Activated naive CD8-positive, alpha-beta T cell treated with anti-CD3 and anti-CD28 coated beads, Interleukin-2, amount 50 U/mL, for 24 hours (primary cell): ENCODE data around the gene SUGP1.

Experiments used
- ATAC-seq: fragments of 150-1000 bp; cut with Tn5 transposase; one replicate; pipeline ENCODE4 v1.10.0; 2021
- DNase-seq: peaks from one replicate; pipeline ENCODE4 v3.0.0; 2021
- H3K27ac Mint-ChIP-seq: one replicate; pipeline ENCODE4 v1.8.0; 2021; ENCODE audit warnings: mild to moderate bottlenecking, mixed read lengths
- H3K27me3 Mint-ChIP-seq: one replicate; pipeline ENCODE4 v1.8.0; 2021; ENCODE audit warnings: mixed read lengths
- H3K36me3 Mint-ChIP-seq: one replicate; pipeline ENCODE4 v1.8.0; 2021; ENCODE audit warnings: low read depth, mixed read lengths
- H3K4me1 Mint-ChIP-seq: one replicate; pipeline ENCODE4 v1.8.0; 2021; ENCODE audit warnings: mixed read lengths
- H3K4me3 Mint-ChIP-seq: one replicate; pipeline ENCODE4 v1.8.0; 2021; ENCODE audit warnings: mild to moderate bottlenecking, moderate library complexity, mixed read lengths
- H3K9me3 Mint-ChIP-seq: one replicate; pipeline ENCODE4 v1.8.0; 2021; ENCODE audit warnings: mixed read lengths

The SUGP1 gene

GRCh38 chr19:19347401-19348110 is 27.2 kb upstream of the SUGP1 start:
- no peak for DNase-seq
- H3K9me3 Mint-ChIP-seq = no peaks in the 10 kb centered on the region
- no peaks in the 10 kb centered on the region for H3K4me1 Mint-ChIP-seq
- H3K27ac Mint-ChIP-seq = peak overlapping the region; percentile 47
- no peaks in the 10 kb centered on the region for H3K27me3 Mint-ChIP-seq
- no peak overlapping the region for H3K4me3 Mint-ChIP-seq
- H3K36me3 Mint-ChIP-seq = peaks cover 21% of the 10 kb centered on the region
- ATAC-seq = no peak

- H3K27ac Mint-ChIP-seq = no peak overlapping the region
- H3K27me3 Mint-ChIP-seq = no peaks in the 10 kb centered on the region
- no peaks in the 10 kb centered on the region for H3K9me3 Mint-ChIP-seq
Measured at GRCh38 chr19:19345970-19346369, 25.7 kb upstream of the SUGP1 start.

GRCh38 chr19:19345232-19345631 is 24.9 kb upstream of the SUGP1 start:
- peaks cover 21% of the 10 kb centered on the region for H3K36me3 Mint-ChIP-seq
- no peak for ATAC-seq
- no peak overlapping the region for H3K4me3 Mint-ChIP-seq
- H3K27me3 Mint-ChIP-seq = no peaks in the 10 kb centered on the region
- no peaks in the 10 kb centered on the region for H3K9me3 Mint-ChIP-seq
- no peaks in the 10 kb centered on the region for H3K4me1 Mint-ChIP-seq
- no peak for DNase-seq
- H3K27ac Mint-ChIP-seq = no peak overlapping the region

More at GRCh38 chr19:19345970-19346369, 25.7 kb upstream of the SUGP1 start:
- peaks cover 21% of the 10 kb centered on the region for H3K36me3 Mint-ChIP-seq
- no peaks in the 10 kb centered on the region for H3K4me1 Mint-ChIP-seq
- ATAC-seq (no peak), DNase-seq (no peak)
- no peak overlapping the region for H3K4me3 Mint-ChIP-seq

GRCh38 chr19:19343762-19344161 is 23.5 kb upstream of the SUGP1 start:
- no peak overlapping the region for H3K4me3 Mint-ChIP-seq
- no peaks in the 10 kb centered on the region for H3K9me3 Mint-ChIP-seq
- H3K4me1 Mint-ChIP-seq = no peaks in the 10 kb centered on the region
- no peaks in the 10 kb centered on the region for H3K27me3 Mint-ChIP-seq
- H3K27ac Mint-ChIP-seq = no peak overlapping the region
- ATAC-seq (no peak), DNase-seq (no peak)
- H3K36me3 Mint-ChIP-seq = peaks cover 17% of the 10 kb centered on the region

- no peak overlapping the region for H3K27ac Mint-ChIP-seq
- H3K27me3 Mint-ChIP-seq = no peaks in the 10 kb centered on the region
- peaks cover 23% of the 10 kb centered on the region for H3K36me3 Mint-ChIP-seq
- H3K4me3 Mint-ChIP-seq = no peak overlapping the region
- H3K9me3 Mint-ChIP-seq = no peaks in the 10 kb centered on the region
- H3K4me1 Mint-ChIP-seq = no peaks in the 10 kb centered on the region
- no peak for DNase-seq
- ATAC-seq = no peak
Measured at GRCh38 chr19:19343016-19343362, 22.7 kb upstream of the SUGP1 start.

- no peaks in the 10 kb centered on the region for H3K9me3 Mint-ChIP-seq
- DNase-seq (no peak), ATAC-seq (peak; percentile 18)
- no peak overlapping the region for H3K27ac Mint-ChIP-seq
- H3K4me1 Mint-ChIP-seq = no peaks in the 10 kb centered on the region
- H3K27me3 Mint-ChIP-seq = no peaks in the 10 kb centered on the region
- no peak overlapping the region for H3K4me3 Mint-ChIP-seq
- H3K36me3 Mint-ChIP-seq = peaks cover 22% of the 10 kb centered on the region
Measured at GRCh38 chr19:19342086-19343015, 22.0 kb upstream of the SUGP1 start.

GRCh38 chr19:19341026-19341425 is 20.7 kb upstream of the SUGP1 start:
- Mint-ChIP-seq H3K4me3 (no peak overlapping the region), H3K27me3 (no peaks in the 10 kb centered on the region), H3K27ac (no peak overlapping the region), H3K9me3 (no peaks in the 10 kb centered on the region), H3K36me3 (peaks cover 19% of the 10 kb centered on the region), H3K4me1 (no peaks in the 10 kb centered on the region)
- ATAC-seq (no peak), DNase-seq (no peak)

GRCh38 chr19:19338082-19338481 is 17.8 kb upstream of the SUGP1 start:
- Mint-ChIP-seq H3K4me1 (no peaks in the 10 kb centered on the region), H3K9me3 (no peaks in the 10 kb centered on the region), H3K36me3 (peaks cover 13% of the 10 kb centered on the region), H3K27ac (no peak overlapping the region), H3K4me3 (no peak overlapping the region), H3K27me3 (no peaks in the 10 kb centered on the region)
- no peak for ATAC-seq
- DNase-seq = no peak

GRCh38 chr19:19337120-19337519 is 16.8 kb upstream of the SUGP1 start:
- H3K36me3 Mint-ChIP-seq = peaks cover 13% of the 10 kb centered on the region
- H3K9me3 Mint-ChIP-seq = no peaks in the 10 kb centered on the region
- DNase-seq (no peak), ATAC-seq (no peak)
- H3K27me3 Mint-ChIP-seq = no peaks in the 10 kb centered on the region
- no peak overlapping the region for H3K27ac Mint-ChIP-seq
- H3K4me1 Mint-ChIP-seq = no peaks in the 10 kb centered on the region
- no peak overlapping the region for H3K4me3 Mint-ChIP-seq

GRCh38 chr19:19336597-19336996 is 16.3 kb upstream of the SUGP1 start:
- H3K27ac Mint-ChIP-seq = no peak overlapping the region
- H3K36me3 Mint-ChIP-seq = peaks cover 14% of the 10 kb centered on the region

GRCh38 chr19:19335408-19336158 is 15.3 kb upstream of the SUGP1 start:
- H3K4me1 Mint-ChIP-seq = no peaks in the 10 kb centered on the region
- peaks cover 16% of the 10 kb centered on the region for H3K36me3 Mint-ChIP-seq
- DNase-seq = no peak
- no peak for ATAC-seq
- no peak overlapping the region for H3K4me3 Mint-ChIP-seq
- no peaks in the 10 kb centered on the region for H3K9me3 Mint-ChIP-seq
- H3K27me3 Mint-ChIP-seq = no peaks in the 10 kb centered on the region
- no peak overlapping the region for H3K27ac Mint-ChIP-seq

More at GRCh38 chr19:19336597-19336996, 16.3 kb upstream of the SUGP1 start:
- Mint-ChIP-seq H3K4me1 (no peaks in the 10 kb centered on the region), H3K27me3 (no peaks in the 10 kb centered on the region), H3K9me3 (no peaks in the 10 kb centered on the region), H3K4me3 (no peak overlapping the region)
- ATAC-seq (no peak), DNase-seq (no peak)

- Mint-ChIP-seq H3K36me3 (peaks cover 16% of the 10 kb centered on the region), H3K4me1 (no peaks in the 10 kb centered on the region), H3K27me3 (no peaks in the 10 kb centered on the region), H3K27ac (no peak overlapping the region), H3K9me3 (no peaks in the 10 kb centered on the region), H3K4me3 (no peak overlapping the region)
- no peak for ATAC-seq
- DNase-seq = no peak
Measured at GRCh38 chr19:19334989-19335344, 14.7 kb upstream of the SUGP1 start.

GRCh38 chr19:19334063-19334988 is 14.0 kb upstream of the SUGP1 start:
- Mint-ChIP-seq H3K27ac (peak overlapping the region; percentile 39), H3K9me3 (no peaks in the 10 kb centered on the region), H3K36me3 (peaks cover 18% of the 10 kb centered on the region), H3K4me3 (no peak overlapping the region), H3K27me3 (no peaks in the 10 kb centered on the region), H3K4me1 (peaks cover 1% of the 10 kb centered on the region)
- no peak for DNase-seq
- ATAC-seq = no peak

GRCh38 chr19:19329126-19329525 is 8.8 kb upstream of the SUGP1 start:
- peak overlapping the region; percentile 43 for H3K27ac Mint-ChIP-seq
- DNase-seq (no peak), ATAC-seq (peak; percentile 34)
- H3K9me3 Mint-ChIP-seq = no peaks in the 10 kb centered on the region
- H3K27me3 Mint-ChIP-seq = no peaks in the 10 kb centered on the region
- H3K36me3 Mint-ChIP-seq = peaks cover 25% of the 10 kb centered on the region
- peaks cover 18% of the 10 kb centered on the region for H3K4me1 Mint-ChIP-seq
- H3K4me3 Mint-ChIP-seq = no peak overlapping the region
